KOPT-K1 (cell line): ENCODE data around the gene ACR.
"Not testable (repeated sequence)": the region's sequence is repeated elsewhere in the genome, so short reads cannot be mapped to it uniquely, and the experiment has no call there.

Source experiments
- H3K27ac ChIP-seq: fragments of 200-600 bp; sonication (generic); 2 replicates; pipeline ENCODE4 v1.5.1; 2016; ENCODE audit warnings: antibody characterized with exemption, mild to moderate bottlenecking, low read depth, low read length; ENCODE audit not compliant: poor library complexity, severe bottlenecking
- H3K36me3 ChIP-seq: fragments of 200-600 bp; sonication (generic); 2 replicates; pipeline ENCODE4 v1.5.1; 2017; ENCODE audit warnings: antibody characterized with exemption, mild to moderate bottlenecking, low read length, moderate library complexity; ENCODE audit not compliant: insufficient read depth
- H3K9me3 ChIP-seq: fragments of 200-600 bp; sonication (generic); 2 replicates; pipeline ENCODE4 v1.5.1; 2017; ENCODE audit warnings: antibody characterized with exemption, low read length, mild to moderate bottlenecking; ENCODE audit not compliant: insufficient read depth, poor library complexity, severe bottlenecking

Gene ACR

GRCh38 chr22:50730941-50731661, 6.9 kb upstream of the ACR start:
- Histone ChIP-seq H3K9me3 (no peaks in the 10 kb centered on the region), H3K36me3 (no peaks in the 10 kb centered on the region), H3K27ac (no peak overlapping the region)

DNA sequence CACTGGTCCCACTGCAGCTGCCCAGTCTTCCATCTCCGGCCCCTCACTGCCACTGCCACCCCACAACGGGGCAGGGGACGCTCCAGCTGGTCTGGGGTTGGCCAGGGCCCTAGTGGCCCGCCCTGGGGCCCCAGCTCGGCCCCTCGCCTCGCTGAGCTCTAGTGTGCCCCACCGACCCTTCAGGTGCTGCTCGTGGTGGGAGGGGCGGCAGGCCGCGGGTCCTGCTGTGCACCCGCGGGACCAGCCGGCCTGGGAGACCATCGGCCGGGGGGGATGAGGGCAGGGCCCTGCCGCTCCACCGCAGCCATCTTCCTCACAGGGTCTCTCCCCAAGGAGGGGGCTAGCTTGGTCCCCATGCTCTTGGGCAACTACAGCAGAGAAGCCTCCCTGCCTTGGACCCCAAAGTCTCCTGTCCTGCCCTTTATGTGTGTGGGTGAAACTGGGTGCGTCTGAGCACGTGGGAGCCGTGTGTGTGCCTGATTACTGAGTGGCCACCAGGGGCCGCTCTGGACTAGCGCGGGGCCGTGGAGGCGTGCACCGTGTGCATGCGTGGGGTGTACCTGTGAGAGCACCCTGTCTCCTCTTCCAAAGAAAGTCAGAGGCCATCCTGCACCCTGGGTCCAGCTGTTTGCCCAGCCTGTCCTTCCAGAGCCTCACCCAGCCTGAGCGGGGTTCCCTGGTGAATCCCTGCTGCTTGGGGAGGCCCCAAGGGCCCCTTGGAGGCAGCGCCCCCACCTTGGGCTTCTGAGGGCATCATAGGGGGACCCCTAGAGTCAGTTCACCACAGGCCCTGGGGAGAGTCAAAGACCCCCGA, 6.0 kb upstream of the ACR start:
- Histone ChIP-seq H3K9me3 (no peaks in the 10 kb centered on the region), H3K27ac (no peak overlapping the region), H3K36me3 (no peaks in the 10 kb centered on the region)

DNA sequence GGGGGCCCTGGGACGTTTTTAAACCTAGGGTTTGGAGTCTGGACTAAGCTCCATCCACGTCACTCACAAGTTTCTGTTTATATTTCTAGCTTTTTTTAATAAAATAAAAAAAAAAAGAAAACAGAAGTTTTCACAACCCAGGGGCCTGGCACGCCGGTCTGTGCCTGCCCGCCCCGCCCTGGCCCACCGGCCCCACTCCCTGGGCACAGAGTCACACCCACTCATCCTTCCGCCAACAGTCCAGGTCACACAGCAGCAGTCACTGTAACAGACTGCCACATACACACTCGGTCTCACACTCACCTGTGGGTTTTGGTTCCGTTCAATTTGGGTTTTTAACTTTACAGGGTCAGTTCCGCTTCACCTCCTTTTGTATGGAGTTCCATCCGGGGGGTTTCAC, 5.3 kb upstream of the ACR start:
- Histone ChIP-seq H3K36me3 (no peaks in the 10 kb centered on the region), H3K27ac (no peak overlapping the region), H3K9me3 (no peaks in the 10 kb centered on the region)

DNA sequence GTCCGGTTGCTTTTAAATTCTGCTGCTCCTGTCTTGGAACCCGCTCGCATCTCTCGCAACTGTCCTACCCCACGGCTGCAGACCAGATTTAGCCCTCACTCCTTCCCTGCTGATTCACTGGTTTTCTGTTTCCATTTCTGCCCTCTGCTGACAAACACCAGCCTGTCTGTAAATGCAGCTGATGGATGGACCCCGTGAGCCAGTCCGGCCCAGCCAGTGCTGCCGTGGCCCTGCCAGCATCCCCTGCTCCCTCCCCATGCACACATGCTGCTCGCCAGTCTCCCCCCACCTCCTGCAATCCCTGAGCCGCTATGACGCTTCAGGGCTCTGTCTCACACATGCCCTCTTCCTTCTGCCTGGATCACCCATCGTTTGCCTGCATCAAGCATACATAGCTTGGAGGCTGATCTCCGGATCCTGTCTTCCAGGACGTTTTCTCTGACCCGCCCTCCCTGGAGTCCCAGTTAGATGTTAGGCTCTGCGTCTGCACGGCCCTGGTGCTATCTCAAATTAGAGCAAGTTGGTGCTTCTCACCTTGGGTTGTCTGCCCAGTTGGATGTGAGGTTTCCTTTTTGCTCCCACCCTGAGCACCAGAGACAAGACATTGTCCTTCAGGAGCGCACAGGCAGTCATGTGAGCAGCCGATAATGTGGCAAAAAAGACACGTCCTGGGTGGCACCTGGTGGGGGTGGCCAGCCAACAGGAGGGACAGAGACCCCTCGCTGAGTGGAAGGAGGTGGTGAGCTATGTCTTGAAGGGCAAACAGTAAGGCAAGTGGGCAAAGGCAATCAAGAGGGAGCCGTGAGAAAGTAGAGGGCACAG, 4.3 kb upstream of the ACR start:
- no peak overlapping the region for H3K27ac ChIP-seq
- H3K9me3 ChIP-seq: no peaks in the 10 kb centered on the region
- H3K36me3 ChIP-seq: no peaks in the 10 kb centered on the region

GRCh38 chr22:50734343-50734771, 3.6 kb upstream of the ACR start:
- no peak overlapping the region for H3K27ac ChIP-seq
- H3K9me3 ChIP-seq: no peaks in the 10 kb centered on the region
- H3K36me3 ChIP-seq: no peaks in the 10 kb centered on the region

DNA sequence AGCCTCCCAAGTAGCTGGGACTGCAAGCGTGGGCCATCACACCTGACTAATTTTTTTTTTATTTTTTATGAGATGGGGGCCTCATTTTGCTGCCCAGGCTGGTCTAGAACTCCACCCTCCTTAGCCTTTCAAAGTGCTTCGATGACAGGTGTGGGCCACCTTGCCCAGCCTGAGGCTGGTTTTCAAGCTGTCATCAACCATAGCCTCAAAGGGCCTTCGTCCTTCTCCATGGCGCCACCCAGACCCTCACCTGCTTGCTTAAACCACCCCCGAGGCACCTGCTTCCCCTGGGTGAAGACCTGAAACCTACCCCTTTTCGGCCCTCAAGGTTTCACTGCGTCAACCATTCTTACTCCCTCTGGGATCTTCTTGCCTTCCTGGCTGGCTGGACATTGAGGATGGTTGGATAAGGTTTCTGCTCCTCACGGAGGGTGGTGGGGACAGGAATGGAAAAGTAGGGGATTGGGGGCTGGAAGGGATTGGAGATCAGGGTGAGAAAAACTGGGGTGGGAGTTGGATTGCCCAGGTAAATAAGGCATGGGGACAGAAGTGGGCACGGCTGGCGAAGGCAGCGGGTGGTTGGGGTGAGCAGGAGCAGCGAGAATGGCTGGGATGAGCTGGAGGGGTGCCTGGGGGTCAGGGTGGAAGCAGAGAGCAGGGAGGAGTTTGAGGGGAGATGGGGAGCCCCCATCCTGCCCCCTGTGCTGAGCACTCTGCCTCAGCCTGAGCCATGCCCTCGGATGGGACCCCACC, 2.8 kb upstream of the ACR start:
- H3K36me3 ChIP-seq: no peaks in the 10 kb centered on the region

DNA sequence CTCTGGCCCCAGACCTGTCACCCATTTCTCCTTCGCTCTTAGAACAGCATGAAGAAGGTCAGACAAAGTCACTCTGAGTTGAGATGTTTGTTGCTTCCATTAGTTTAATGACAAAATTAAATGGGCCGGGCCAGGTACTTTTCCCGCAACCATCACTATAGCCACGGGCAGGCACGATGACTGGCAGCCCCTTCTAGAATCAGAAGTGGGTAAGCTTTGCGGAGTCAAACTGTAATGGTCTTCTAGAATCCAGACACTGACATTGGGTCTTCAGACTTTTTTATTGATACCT, 2.3 kb upstream of the ACR start:
- H3K27ac ChIP-seq: no peak overlapping the region
- H3K36me3 ChIP-seq: no peaks in the 10 kb centered on the region
- no peaks in the 10 kb centered on the region for H3K9me3 ChIP-seq

More for the DNA sequence above, 2.8 kb upstream of the ACR start:
- Histone ChIP-seq H3K27ac (no peak overlapping the region), H3K9me3 (no peaks in the 10 kb centered on the region)

GRCh38 chr22:50738649-50739227, 734 bp downstream of the ACR start:
- Histone ChIP-seq H3K27ac (no peak overlapping the region), H3K36me3 (no peaks in the 10 kb centered on the region), H3K9me3 (no peaks in the 10 kb centered on the region)

GRCh38 chr22:50739279-50739691, 1.3 kb downstream of the ACR start:
- Histone ChIP-seq H3K9me3 (no peaks in the 10 kb centered on the region), H3K36me3 (no peaks in the 10 kb centered on the region), H3K27ac (no peak overlapping the region)

DNA sequence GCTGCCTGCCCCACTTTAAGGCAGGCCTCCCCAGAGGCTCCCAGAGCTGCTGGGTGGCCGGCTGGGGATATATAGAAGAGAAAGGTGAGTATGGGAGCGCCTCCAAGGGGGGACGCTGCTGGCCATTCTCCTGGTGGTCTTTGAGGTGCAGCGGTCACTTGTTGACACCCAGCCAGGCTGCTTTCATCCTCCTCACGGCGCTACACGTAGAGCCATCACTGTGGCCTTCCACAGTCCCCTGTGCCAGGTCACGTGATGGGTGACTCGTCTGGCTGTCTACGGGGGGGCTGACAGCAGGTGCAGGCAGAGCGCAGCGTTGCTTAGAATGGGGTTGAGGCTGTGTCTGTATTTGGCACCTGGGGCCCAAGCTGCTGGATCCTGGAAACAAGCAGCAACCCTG, 1.9 kb downstream of the ACR start:
- Histone ChIP-seq H3K9me3 (no peaks in the 10 kb centered on the region), H3K27ac (no peak overlapping the region), H3K36me3 (no peaks in the 10 kb centered on the region)

GRCh38 chr22:50740714-50741113, 2.7 kb downstream of the ACR start:
- H3K27ac ChIP-seq, H3K36me3 ChIP-seq, H3K9me3 ChIP-seq: not testable (repeated sequence)

GRCh38 chr22:50744424-50744823, 6.4 kb downstream of the ACR start:
- not testable (repeated sequence) for H3K27ac ChIP-seq, H3K36me3 ChIP-seq, H3K9me3 ChIP-seq

DNA sequence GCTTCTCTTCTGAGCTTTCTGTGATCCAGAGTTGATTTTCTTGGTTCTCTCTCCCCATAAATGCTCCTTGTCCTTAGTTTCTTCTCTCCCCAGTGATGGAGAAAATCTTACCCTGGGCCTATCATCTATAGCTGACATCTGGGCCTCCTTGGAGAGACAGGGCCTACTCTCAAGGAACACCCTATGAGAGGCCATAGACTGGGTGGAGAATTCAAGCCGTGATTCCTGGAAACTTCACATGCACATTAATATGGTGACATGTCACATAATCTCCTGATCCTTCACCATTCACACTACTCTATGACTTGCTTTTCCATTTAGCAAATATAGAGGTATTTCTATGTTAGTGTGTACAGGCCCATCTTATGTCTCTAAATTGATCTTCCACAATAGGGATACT, 9.5 kb downstream of the ACR start:
- H3K9me3 ChIP-seq, H3K27ac ChIP-seq, H3K36me3 ChIP-seq: not testable (repeated sequence)

DNA sequence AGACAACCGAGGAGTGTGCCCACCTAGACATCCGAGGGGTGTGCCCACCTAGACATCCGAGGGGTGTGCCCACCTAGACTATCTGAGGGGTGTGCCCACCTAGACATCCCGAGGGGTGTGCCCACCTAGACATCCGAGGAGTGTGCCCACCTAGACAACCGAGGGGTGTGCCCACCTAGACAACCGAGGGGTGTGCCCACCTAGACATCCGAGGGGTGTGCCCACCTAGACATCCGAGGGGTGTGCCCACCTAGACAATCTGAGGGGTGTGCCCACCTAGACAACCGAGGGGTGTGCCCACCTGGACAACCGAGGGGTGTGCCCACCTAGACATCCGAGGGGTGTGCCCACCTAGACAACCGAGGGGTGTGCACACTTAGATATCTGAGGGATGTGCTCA, 10.6 kb downstream of the ACR start:
- H3K9me3 ChIP-seq, H3K36me3 ChIP-seq: not testable (repeated sequence)

More for the DNA sequence above, 10.6 kb downstream of the ACR start:
- not testable (repeated sequence) for H3K27ac ChIP-seq
